ENCODE results near the gene MST1R. TPM values are rescaled to one million over a fixed set of nuclear protein-coding genes. Genes with fewer than 3 reads are reported as not detected.

MST1R gene
- total and polyA plus RNA-seq, 2 of the 4 experiments (the other 2 are of a cell fraction): under 0.01 to 0.14 TPM

- H2BK20ac ChIP-seq (ENCODE audit: low read depth, low read length): no peak overlapping the region
- no peak overlapping the region for H2BK15ac ChIP-seq (ENCODE audit: low read depth, low read length)
- no peak overlapping the region for H2BK120ac ChIP-seq (ENCODE audit: low read depth, low read length)
- intact Hi-C loops (cut with micrococcal nuclease) (no loop called here), dilution Hi-C loops (cut with HindIII; ENCODE audit: low sequenced_read_pairs, unreplicated experiment) (no loop called here), in situ Hi-C loops (cut with MboI; ENCODE audit: low sequenced_read_pairs) (no loop called here)
- no peak overlapping the region for H3K4ac ChIP-seq (ENCODE audit: low read depth, low read length)
- TF ChIP-seq MAZ (IDR thresholded peaks at IDR 0.05; ENCODE audit: borderline replicate concordance, low read depth, low read length) (no peak), NFE2L2 (IDR thresholded peaks at IDR 0.05; ENCODE audit: low read depth, low read length) (no peak), MXI1 (IDR thresholded peaks at IDR 0.05; ENCODE audit: borderline replicate concordance, low read depth, low read length) (no peak), BHLHE40 (IDR thresholded peaks at IDR 0.05; ENCODE audit: low read depth, low read length) (no peak), SMC3 (IDR thresholded peaks at IDR 0.05; ENCODE audit: low read depth, low read length) (no peak), RFX5 (IDR thresholded peaks at IDR 0.05; ENCODE audit: low read depth, low read length) (no peak), CHD1 (IDR thresholded peaks at IDR 0.05; ENCODE audit: low read depth, low read length) (no peak), CEBPB (IDR thresholded peaks at IDR 0.05; ENCODE audit: low read depth, low read length) (no peak), POLR2A (IDR thresholded peaks at IDR 0.05; ENCODE audit: low read depth, low read length) (no peak), FOS (IDR thresholded peaks at IDR 0.05; ENCODE audit: low read depth, low read length) (no peak), RAD21 (IDR thresholded peaks at IDR 0.05; ENCODE audit: low read length) (no peak), MAFK (IDR thresholded peaks at IDR 0.05; ENCODE audit: low read depth, low read length) (no peak), RCOR1 (IDR thresholded peaks at IDR 0.05; ENCODE audit: insufficient replicate concordance, low read length) (no peak), USF2 (IDR thresholded peaks at IDR 0.05; ENCODE audit: low read depth, low read length) (no peak), CTCF (conservative IDR thresholded peaks at IDR 0.05; ENCODE audit: low read depth, low read length) (no peak)
- TF ChIP-seq, protein P1, sequence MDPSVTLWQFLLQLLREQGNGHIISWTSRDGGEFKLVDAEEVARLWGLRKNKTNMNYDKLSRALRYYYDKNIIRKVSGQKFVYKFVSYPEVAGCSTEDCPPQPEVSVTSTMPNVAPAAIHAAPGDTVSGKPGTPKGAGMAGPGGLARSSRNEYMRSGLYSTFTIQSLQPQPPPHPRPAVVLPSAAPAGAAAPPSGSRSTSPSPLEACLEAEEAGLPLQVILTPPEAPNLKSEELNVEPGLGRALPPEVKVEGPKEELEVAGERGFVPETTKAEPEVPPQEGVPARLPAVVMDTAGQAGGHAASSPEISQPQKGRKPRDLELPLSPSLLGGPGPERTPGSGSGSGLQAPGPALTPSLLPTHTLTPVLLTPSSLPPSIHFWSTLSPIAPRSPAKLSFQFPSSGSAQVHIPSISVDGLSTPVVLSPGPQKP (IDR thresholded peaks at IDR 0.05; ENCODE audit: borderline replicate concordance, low read depth, low read length): no peak
- no peaks in the 10 kb centered on the region; the same call in 1 of the 2 replicates for H4K20me1 ChIP-seq (ENCODE audit: insufficient read depth, low read length)
- H2AFZ ChIP-seq (replicated peaks; ENCODE audit: low read length, poor library complexity): no peak overlapping the region
- H3K56ac ChIP-seq (ENCODE audit: extremely low read depth, insufficient read depth, low read length): no peak overlapping the region
- H3K27ac ChIP-seq (ENCODE audit: insufficient read depth, low read length): no peak overlapping the region
- CTCF ChIA-PET: interaction anchor here (0.5 to 1.1 kb wide), 2 partner anchors 30 to 41 kb away, joined by 3 to 5 read pairs; no protein-coding TSS in a partner anchor
- ATAC-seq (ENCODE audit: low read depth) (no peak), DNase-seq (no peak)
- H3K9ac ChIP-seq (ENCODE audit: low read depth, low read length): no peak overlapping the region
- H3K27me3 ChIP-seq (ENCODE audit: control insufficient read depth, insufficient read depth, low read length): peaks cover 41% of the 10 kb centered on the region
- no peaks in the 10 kb centered on the region for H3K9me3 ChIP-seq (ENCODE audit: control insufficient read depth, insufficient read depth, low read length)
- no peak overlapping the region for H3K4me2 ChIP-seq (ENCODE audit: low read depth, low read length)
- H2AK9ac ChIP-seq (replicated peaks; ENCODE audit: low read depth, low read length, poor library complexity): no peak overlapping the region
- no peak overlapping the region for H3K23ac ChIP-seq (ENCODE audit: low read depth, low read length)
- no peak overlapping the region for H3K14ac ChIP-seq (replicated peaks; ENCODE audit: low read depth, low read length)
- H3K9me1 ChIP-seq (ENCODE audit: insufficient read depth, low read length): no peaks in the 10 kb centered on the region
- no peaks in the 10 kb centered on the region for H3K79me1 ChIP-seq (ENCODE audit: low read depth in 1 of 2, low read length in 2 of 2)
- no peak overlapping the region for H4K8ac ChIP-seq (ENCODE audit: low read depth in 2 of 2, low read length in 2 of 2)
- POLR2A ChIA-PET (ENCODE audit: unreplicated experiment): no interaction called here
- no CpG with 5 or more reads among the region's 6 CpGs for WGBS, 2 experiments (ENCODE audit: extremely low coverage in 2 of 2, insufficient read length in 1 of 2)
- H2BK5ac ChIP-seq (ENCODE audit: low read depth, low read length, poor library complexity, severe bottlenecking): no peak overlapping the region
- H3K4me1 ChIP-seq (ENCODE audit: control insufficient read depth, insufficient read depth, low read length): peaks cover 4% of the 10 kb centered on the region; the same call in 1 of the 2 replicates
- H3K4me3 ChIP-seq (ENCODE audit: insufficient read depth, low read depth, low read length): no peak overlapping the region
- no peaks in the 10 kb centered on the region for H3K36me3 ChIP-seq (ENCODE audit: control insufficient read depth, insufficient read depth, low read length)
- H2AK5ac ChIP-seq (ENCODE audit: low read depth, low read length): no peak overlapping the region
- no TSS peak for BruUV-seq (replicated peaks)
- no peak overlapping the region for H4K5ac ChIP-seq (ENCODE audit: low read depth, low read length)
- H3K18ac ChIP-seq (ENCODE audit: low read depth, low read length): no peak overlapping the region
- no peak overlapping the region for H4K91ac ChIP-seq (ENCODE audit: insufficient read depth, low read depth, low read length)
Observed at GRCh38 chr3:49880581-49881315, 22.9 kb downstream of the MST1R start.
